Ureter (tissue), 1 donor: ENCODE measurements around the gene SYS1. TPM values are rescaled to one million over a fixed set of nuclear protein-coding genes. Genes with fewer than 3 reads are reported as not detected.

Experiments
- DNase-seq: peaks from one replicate; pipeline ENCODE4 v3.0.0-alpha.2; 2020; ENCODE audit warnings: low spot score
- total RNA-seq: library from RNA; stranded (reverse); gene quantifications from one replicate; pipeline ENCODE4 v1.2.4, GENCODE V29; 2023
- donor health status: DM: yes; HTN: yes; CAD: no.

The SYS1 gene
- total RNA-seq, 1 donor from 2014 or later: 28.8 TPM

DNA sequence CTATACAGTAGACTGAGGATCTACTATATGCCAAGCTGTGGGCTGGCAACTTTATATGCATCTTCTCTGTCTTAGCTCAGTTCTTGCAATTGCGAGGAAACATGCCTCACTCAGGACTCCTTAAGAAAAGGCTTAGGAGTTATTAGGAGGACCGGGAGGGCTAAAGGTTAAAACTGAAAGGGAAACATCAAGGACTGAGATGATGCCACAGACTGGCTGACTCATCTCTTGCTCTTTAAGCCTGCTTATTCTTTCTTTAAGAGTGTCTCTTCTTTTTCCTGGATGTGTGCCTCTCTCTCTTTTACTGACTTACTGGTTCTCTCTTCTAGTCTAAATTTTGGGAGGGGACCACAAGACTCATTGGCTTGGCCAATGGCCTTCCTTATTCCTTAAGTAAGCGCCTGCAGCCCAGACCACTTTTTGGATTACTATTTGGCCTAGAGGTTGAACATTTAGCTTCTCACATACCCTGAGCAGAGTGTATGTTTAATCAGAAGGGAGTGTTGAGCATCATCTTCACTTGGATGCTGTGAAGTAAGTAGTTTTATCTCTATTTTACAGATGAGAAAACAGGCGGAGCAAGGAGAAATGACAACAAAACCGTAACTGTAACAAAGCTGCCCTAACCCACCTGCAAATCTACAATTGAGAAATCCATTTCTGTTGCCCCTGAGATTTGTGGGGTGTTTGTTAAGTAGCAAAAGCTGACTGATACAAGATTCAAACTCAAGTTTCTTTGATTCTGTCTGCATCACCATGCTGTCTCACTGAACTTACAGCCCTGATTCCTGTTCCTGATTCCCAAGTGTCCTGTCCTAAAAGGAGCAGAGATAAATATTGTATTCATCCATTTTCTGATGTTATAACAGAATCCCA lies 7.5 kb upstream of the SYS1 start:
- no peak for DNase-seq

GRCh38 chr20:45358282-45359068 lies 4.5 kb upstream of the SYS1 start:
- peak; percentile 88 for DNase-seq

- DNase-seq: no peak
Measured at GRCh38 chr20:45359069-45359405, 3.9 kb upstream of the SYS1 start.

DNA sequence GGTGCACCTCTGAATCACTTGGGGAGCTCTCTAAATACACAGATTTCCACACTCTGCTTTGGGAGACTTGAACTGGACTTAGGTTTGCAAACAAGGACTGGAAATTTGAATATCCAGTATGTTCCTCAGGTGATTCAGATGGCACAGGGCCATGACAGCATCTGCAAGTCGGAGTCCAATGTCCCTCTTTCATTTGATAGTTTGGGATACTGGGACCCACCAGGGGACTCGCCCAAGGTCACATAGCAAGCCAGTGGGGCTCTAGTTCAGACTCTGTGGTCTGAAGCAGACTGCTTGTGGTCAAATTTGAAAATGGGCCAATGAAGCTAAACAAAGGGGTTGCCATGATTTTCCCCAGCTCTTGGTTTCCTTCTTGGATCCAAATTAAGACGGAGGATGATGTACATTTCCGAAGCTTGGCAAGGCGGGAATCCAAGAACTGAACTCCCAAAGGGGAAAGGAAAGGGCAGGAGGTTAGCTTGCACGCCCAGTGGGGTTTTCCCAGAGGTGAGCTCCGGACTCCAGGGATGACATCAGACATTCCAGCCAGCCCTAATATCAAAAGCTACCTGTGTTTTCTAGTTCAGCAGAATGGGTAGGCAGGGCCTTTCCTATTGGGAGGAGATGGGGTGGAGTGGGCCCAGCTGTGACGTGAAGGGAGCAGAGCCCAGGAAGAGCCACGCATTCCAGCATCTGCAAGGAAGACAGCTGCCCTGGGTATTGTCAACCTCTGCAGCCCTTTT lies 3.4 kb upstream of the SYS1 start:
- DNase-seq: no peak

DNA sequence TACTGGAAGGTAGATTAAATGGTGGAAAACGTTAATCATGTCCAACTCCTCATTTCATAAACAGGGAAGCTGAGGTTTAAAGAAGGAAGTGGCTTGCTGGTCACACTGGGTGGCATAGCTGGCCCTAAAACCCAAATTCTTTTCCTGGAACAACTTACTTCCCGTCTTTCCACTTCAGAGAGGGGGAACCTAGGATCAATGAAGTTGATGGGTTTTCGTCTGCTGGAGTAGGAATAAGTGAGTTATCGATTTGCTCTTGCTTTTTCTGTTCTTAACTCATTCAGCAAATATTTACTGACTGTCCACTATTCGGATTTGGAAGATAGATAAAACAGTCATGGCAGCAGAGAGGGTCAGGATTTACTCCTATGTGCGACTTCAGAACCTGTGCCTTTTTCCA lies 1.2 kb upstream of the SYS1 start:
- no peak for DNase-seq

DNA sequence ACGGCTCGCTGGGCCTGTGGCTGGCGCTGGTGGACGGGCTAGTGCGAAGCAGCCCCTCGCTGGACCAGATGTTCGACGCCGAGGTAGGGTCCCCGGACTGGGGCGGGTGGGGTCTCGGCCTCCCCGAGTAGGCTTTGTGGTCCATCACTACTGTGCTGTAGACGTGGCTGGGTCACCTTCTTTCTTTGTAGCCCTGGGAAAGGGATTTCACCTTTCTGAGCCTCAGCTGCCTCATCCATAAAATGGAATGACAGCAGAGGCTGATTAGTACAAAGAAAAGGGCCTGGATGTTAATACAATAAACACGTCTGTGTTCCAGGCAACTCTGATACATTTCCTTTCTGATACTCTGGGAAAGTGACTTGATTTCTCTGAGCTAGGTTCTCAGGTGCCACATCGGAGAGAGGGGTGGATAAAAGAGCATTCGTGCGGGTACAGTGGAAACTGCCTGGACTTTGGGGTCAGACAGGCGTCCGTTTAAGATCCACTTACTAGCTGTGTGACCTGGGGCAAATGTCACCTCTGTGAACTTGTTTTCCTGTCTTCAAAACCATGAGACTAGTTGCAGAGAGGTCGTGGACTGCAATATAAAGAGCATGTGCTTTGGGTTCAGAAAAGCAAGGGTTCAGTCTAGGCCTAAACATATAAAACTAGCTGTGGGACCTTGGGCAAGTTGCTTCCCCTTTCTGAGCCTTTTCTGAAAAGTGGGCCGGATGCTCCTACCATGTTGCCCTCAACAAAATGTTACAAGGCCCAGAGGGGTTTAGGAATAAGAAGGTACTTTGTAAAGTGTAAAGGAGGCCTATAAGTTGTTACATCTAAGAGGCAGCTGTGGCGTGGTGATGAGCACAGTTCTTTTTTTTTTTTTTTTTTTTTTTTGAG lies 896 bp downstream of the SYS1 start:
- DNase-seq: peak; percentile 38

GRCh38 chr20:45365444-45365970 lies 2.6 kb downstream of the SYS1 start:
- peak; percentile 34 for DNase-seq

DNA sequence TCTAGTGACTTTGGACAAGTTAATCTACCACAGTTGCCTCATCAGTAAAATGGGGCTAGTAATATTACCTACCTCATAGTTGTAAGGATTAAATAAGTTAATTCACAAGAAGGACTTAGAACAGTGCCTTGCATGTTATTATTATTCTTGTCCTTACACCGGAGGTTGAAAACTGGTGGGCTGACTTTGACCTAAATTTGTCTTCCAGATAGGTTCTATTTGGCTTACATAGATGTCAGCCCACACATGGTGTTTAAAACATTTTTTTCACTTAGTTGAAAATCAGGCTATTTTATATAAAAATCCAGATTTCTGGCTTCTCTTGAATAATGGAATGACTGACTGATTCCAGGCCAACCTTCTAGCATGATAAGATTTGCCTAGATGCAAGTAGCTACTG lies 3.2 kb downstream of the SYS1 start:
- no peak for DNase-seq

DNA sequence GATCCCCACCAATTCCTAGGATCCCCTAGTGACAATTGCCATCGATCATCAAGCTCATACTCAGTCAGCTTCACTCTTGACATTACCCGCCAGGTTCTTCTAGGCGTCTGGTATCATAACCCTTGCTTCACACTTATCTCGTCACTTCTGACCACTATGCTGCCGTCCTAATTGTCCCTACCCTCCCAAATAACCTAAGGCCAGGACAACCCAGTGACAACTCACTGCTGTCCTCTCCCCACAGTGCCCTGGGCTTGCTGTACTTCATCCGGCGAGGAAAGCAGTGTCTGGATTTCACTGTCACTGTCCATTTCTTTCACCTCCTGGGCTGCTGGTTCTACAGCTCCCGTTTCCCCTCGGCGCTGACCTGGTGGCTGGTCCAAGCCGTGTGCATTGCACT lies 3.7 kb downstream of the SYS1 start:
- peak; percentile 12 for DNase-seq

DNA sequence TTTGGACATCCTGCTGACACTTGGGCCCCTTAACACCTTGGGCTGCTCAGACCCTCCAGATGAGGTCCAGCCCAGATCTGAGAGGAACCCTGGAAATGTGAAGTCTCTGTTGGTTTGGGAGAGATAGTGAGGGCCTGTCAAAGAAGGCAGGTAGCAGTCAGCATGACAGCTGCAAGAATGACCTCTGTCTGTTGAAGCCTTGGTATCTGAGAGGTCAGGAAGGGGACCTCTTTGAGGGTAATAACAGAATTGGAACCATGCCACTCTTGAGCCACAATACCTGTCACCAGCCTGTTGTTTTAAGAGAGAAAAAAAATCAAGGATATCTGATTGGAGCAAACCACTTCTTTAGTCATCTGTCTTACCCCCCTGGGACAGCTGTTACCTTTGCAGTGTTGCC lies 4.2 kb downstream of the SYS1 start:
- peak; percentile 14 for DNase-seq

GRCh38 chr20:45368221-45368980 lies 5.4 kb downstream of the SYS1 start:
- peak; percentile 39 for DNase-seq

DNA sequence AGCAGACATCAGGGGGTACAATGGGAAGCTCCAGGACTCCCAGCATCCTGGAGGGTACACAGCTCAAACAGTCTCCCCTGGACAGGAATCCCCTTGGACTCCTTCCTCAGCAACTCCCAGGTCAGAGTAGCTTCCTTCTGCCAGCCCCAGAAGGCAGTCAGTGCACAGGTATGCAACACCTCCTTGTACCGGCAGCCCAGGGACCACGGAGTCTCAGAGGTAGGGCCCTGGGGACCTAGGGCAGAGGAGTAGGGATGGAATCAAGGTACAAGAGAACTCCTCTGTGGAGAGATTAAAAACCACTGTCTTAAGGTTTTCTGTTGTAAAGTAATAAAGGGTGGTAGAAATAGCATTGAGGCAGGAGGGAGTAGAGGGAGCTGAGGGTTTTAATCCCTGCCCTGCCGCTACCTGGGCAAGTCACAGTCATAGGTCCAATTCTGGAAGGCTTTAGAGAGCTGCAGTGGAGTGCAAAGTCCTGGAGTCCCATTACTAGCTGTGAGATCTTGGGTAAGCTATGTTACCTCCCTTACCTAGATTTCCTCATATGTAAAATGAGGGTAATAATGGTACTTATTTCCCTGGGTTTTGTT lies 7.7 kb downstream of the SYS1 start:
- peak; percentile 22 for DNase-seq

DNA sequence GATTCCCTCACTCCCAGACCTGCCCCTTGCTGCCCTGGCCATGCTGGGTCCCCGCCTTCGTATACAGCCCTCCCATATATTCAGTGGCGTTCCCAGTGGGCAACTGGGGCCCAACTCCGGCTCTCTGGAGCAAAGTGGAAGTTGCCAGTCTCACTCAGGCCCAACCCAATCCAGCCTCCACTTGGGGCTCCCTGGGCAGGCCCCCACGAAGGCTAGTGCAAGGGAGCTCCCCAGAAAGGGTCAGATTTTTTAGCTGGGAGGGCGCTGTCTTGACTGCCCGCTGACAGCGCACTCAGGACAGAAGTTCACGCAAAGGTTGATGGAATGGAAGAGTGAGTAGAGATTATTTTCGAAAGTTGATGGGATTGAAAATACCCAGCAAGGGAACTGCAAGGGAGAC lies 9.3 kb downstream of the SYS1 start:
- DNase-seq: peak; percentile 38

DNA sequence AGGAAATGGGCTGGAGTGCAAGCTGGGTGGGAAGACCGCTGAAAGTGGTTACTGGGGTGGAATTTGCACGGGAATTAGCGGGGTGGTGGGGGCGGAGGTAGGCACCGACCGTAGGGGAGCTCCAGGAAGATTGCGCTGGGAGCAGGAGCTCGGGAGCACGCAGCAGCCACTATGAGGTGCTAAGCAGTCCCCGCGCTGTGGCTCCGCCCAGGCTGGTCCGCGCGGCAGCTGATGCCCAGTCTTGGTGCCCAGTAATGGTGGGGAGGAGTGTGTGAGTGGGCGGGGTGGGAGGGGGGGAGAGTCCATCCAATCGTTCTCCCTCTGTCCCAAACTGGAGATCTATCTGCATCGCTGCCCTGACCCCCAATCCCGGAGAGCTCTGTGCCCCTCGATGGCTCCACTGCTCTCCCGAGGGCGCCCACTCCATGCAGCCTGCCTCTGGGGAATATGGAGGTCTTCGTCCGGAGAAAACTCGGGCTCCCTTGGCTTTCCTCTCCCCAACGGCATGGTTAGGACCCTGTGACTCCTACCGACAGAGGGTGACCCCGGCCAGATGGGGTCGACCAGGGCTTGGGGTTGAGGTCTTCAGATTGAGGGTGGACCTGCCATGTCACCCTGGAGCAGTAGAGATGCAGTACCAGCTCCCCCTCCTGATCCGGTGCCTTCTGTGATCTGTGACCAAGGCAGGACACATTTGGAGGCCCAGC lies 9.8 kb downstream of the SYS1 start:
- peak; percentile 66 for DNase-seq

- DNase-seq: peak; percentile 93
Measured at GRCh38 chr20:45373353-45374100, 10.6 kb downstream of the SYS1 start.

- DNase-seq: peak; percentile 39
Measured at GRCh38 chr20:45374101-45374467, 11.1 kb downstream of the SYS1 start.

- DNase-seq: peak; percentile 41
Measured at GRCh38 chr20:45374966-45375365, 12.0 kb downstream of the SYS1 start.

DNA sequence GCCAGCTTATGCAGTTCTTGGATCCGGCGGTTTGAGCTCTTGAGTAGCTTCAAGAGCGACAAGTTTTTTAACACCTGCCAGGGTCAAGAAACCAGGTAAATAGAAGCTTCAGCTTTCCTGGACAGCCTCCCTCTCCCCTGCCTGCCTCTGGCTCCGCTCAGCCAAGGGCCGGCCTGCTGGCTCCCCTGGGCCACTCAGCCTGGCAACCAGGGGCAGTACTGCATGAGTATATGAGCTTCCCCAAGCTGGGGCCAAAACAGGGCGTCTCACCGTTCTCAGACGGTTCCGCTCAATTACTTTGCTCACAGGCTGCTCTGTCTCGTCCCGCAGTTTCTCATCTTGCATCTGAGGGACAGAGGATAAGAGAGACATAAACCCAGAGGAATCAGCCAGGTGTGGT lies 14.3 kb downstream of the SYS1 start:
- no peak for DNase-seq

DNA sequence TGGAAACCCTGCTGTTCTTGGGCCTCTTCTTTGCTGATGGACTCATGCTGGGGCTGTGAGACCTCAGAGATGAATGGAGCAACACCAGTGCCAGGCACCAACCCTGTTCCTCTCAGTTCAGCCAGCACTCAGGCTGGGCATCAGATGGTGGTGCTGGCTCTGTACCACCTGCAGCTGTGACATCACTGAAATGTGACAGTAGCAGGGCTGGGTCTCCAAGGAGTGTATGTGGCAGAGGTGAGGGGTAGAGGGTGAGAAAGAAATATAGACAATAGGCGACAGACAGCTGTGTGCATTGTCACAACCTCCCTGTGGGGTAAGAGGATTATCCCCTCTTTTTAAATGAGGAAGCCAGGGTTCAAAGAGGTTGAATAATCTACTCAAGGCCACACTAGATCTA lies 15.2 kb downstream of the SYS1 start, which contains the start of gene TP53TG5:
Gene TP53TG5, minus strand, starts transcription at position 135 of the 400 bp plus-strand sequence. Its CDS starts 89 bp downstream, at position 46.
- DNase-seq: no peak
